Thoracic aorta (tissue), 2 donors: ENCODE results near the gene ZNF385C. TPM values are rescaled to one million over a fixed set of nuclear protein-coding genes. Genes with fewer than 3 reads are reported as not detected.

Source experiments
- ATAC-seq: fragments of 150-250 bp; one replicate; pipeline ENCODE4 v1.8.0; 2017; ENCODE audit warnings: low read depth; ENCODE audit not compliant: insufficient number of reproducible peaks, low FRiP score
- DNase-seq: peaks from one replicate; pipeline ENCODE4 v3.0.0-alpha.2; 2020; ENCODE audit warnings: low spot score
- H3K27ac ChIP-seq, 2 donors: fragments of 200-600 bp; sonication (generic); 1 replicate in 1 of 2; 2 replicates in 1 of 2; pipeline ENCODE4 v1.5.1; 2016; ENCODE audit warnings: mild to moderate bottlenecking in 2 of 2, moderate library complexity in 2 of 2
- H3K27me3 ChIP-seq: fragments of 200-600 bp; sonication (generic); replicated peaks from 2 replicates; pipeline ENCODE4 v1.6.0; 2016; ENCODE audit warnings: mild to moderate bottlenecking; ENCODE audit not compliant: insufficient read depth
- H3K36me3 ChIP-seq: fragments of 200-600 bp; sonication (generic); one replicate; pipeline ENCODE4 v1.5.1; 2016
- H3K4me1 ChIP-seq, 2 donors: fragments of 200-600 bp; sonication (generic); 1 replicate in 1 of 2; 2 replicates in 1 of 2; pipeline versions ENCODE4 v1.5.1 to v1.6.0; 2016; ENCODE audit warnings: low read depth in 2 of 2, mild to moderate bottlenecking in 1 of 2; ENCODE audit not compliant: control insufficient read depth in 1 of 2
- H3K4me3 ChIP-seq: fragments of 200-600 bp; sonication (generic); 2 replicates; pipeline ENCODE4 v1.5.1; 2016; ENCODE audit warnings: mild to moderate bottlenecking
- H3K9me3 ChIP-seq: fragments of 200-600 bp; sonication (generic); 2 replicates; pipeline ENCODE4 v1.5.1; 2016
- total RNA-seq, 2 donors: library from RNA; depleted of rRNA; stranded (reverse); fragments of >200 nt; gene quantifications; one replicate each; pipeline versions ENCODE4 v1.1.0 to v1.2.3, GENCODE V29; 2016
- TF ChIP-seq, protein P1 (sequence below): fragments of 200-600 bp; sonication (generic); IDR thresholded peaks from one replicate; pipeline ENCODE4 v1.5.1; 2019; ENCODE audit warnings: antibody characterized with exemption

Gene ZNF385C
- total RNA-seq, 2 donors from 2014 or later: not detected

DNA sequence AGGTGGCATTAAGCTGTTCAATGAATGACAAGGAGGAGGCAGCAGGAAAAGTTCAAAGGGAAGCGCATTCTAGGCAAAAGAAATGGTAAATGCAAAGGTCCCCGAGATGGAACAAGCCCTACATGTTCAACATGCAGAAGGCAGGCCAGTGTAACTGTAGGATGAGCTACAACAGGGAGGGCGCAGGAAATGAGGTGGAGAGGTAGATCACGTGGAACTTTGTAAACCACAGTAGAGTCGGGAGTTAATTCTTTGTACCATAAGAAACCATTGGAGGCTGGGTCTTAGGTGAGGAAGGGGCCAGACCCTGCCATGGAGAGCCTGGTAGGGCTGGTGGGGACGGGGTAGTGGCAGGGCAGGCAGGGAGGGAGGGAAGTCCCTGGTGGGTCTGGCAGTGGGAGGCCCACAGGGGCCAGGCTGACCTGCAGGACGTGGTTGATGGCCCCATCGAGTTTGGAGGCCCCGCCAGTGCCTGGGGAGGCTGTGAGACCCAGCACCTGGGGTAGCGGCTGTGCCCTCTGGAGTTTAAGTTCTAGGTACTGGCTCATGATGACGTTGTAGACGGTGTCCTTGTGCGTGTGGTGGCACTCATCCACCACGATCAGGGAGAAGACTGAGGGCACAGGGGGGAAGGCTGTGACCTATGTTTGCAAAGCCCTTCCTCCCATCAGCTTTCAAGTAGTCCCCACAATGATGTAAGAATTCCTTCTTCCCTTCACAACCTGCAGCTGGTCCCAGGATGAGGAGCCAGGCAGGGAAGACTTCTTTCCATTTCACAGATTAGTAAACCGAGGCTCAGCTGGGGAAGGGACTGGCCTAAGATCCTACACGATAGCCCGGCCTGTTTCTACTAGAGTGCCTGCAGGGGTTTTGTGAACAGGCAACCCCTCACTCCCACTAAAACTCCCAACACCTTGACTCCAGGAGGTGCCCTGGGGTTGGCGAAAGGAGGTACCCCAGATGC, 12.3 kb upstream of the ZNF385C start:
- H3K27me3 ChIP-seq: no peaks in the 10 kb centered on the region
- H3K9me3 ChIP-seq: no peaks in the 10 kb centered on the region
- ATAC-seq: no peak
- H3K27ac ChIP-seq: peak overlapping the region in 1 of 2 donors; percentile 90
- no peak for DNase-seq
- H3K4me3 ChIP-seq: no peak overlapping the region
- H3K36me3 ChIP-seq: peaks cover 6% of the 10 kb centered on the region
- TF ChIP-seq, protein P1, sequence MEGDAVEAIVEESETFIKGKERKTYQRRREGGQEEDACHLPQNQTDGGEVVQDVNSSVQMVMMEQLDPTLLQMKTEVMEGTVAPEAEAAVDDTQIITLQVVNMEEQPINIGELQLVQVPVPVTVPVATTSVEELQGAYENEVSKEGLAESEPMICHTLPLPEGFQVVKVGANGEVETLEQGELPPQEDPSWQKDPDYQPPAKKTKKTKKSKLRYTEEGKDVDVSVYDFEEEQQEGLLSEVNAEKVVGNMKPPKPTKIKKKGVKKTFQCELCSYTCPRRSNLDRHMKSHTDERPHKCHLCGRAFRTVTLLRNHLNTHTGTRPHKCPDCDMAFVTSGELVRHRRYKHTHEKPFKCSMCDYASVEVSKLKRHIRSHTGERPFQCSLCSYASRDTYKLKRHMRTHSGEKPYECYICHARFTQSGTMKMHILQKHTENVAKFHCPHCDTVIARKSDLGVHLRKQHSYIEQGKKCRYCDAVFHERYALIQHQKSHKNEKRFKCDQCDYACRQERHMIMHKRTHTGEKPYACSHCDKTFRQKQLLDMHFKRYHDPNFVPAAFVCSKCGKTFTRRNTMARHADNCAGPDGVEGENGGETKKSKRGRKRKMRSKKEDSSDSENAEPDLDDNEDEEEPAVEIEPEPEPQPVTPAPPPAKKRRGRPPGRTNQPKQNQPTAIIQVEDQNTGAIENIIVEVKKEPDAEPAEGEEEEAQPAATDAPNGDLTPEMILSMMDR: no peak
- H3K4me1 ChIP-seq: peaks cover 14 to 20% of the 10 kb centered on the region in 2 donors

DNA sequence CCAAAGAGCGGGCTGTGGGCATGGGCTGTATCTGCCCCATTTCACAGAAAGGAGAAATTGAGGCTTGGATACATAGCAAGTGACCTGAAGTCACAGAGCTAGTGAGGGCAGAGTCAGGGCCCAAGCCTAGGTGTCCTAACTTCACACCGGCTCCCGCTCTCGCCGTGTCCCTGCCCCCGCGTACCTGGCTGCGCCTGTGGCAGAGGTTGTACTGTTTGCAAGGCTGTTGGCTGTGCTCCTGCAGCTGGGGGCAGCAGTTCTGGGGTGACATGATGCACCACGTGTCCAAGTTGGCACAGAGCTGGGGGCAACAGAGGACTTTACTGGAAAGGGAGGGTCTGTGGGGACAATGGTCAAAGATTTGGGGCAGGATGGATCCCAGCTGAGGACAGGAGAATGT, 10.8 kb upstream of the ZNF385C start:
- Histone ChIP-seq H3K4me3 (no peak overlapping the region), H3K9me3 (no peaks in the 10 kb centered on the region), H3K27me3 (no peaks in the 10 kb centered on the region), H3K4me1 (peaks cover 14 to 20% of the 10 kb centered on the region in 2 donors), H3K27ac (no peak overlapping the region), H3K36me3 (peaks cover 6% of the 10 kb centered on the region)
- ATAC-seq: no peak
- no peak for DNase-seq
- TF ChIP-seq, protein P1: no peak

DNA sequence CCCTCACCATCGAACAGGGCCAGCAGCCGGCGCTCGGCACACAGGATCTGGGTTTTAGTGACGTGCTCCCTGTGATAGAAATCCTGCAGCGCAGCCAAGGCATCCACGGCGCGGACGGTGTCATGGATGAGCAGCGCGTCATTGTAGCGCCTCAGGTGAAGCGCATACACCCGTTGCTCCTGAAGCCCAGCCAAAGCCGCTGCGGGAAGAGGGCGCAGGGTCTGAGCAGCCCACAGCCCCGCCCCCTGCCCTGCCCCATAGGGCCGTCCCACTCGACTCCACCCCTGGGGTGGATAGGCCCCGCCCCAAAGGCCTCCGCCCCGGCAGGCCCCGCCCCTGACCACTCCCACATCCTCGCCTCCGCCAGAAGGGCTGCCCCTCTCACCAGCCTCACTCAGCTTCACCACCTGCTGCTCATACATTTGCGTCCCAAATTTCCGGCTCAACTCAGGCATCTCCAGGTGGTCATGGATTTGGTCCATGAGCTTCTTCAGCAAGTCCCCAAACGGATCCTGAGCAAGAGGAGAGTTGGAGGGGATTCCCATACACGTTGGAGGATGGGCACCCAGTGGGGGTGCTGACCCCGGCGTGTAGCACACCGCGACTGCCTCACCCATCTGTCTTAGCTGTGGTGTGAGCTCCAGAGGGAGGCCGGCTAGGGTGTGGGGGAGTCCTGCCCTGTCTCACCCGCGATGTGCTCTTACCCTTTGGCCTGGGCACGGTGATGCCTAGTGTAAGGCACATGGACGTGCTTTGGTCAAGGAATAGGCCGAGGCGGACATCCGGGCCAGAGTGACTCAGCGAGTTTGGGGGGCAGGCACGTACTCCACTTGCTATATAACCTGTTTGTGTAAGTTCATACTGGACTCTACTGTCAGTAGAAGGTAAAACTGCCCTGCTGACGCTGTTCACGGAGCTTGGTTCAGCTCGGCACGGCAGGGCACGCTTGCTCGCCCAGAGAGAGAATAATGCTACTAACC, 9.6 kb upstream of the ZNF385C start:
- TF ChIP-seq, protein P1: no peak
- ATAC-seq (no peak), DNase-seq (no peak)
- Histone ChIP-seq H3K36me3 (peaks cover 6% of the 10 kb centered on the region), H3K9me3 (no peaks in the 10 kb centered on the region), H3K27me3 (no peaks in the 10 kb centered on the region), H3K4me1 (peaks cover 10 to 16% of the 10 kb centered on the region in 2 donors), H3K27ac (no peak overlapping the region), H3K4me3 (peak overlapping the region; percentile 29)

DNA sequence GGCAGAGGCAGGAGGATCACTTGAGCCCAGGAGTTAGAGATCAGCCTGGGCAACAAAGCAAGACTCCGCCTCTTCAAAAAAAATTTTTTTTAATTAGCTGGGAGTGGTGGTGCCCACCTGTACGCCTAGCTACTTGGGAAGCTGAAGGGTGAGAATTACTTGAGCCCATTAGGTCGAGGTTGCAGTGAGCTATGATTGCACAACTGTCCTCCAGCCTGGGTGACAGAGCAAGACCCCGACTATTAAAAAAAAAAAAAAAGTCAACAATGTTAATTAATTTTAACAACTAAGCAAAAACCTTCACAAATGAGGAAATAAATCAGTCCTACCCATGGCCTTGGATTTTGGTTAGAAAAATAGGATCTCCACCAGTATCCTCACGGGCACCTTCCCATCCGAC, 8.9 kb upstream of the ZNF385C start:
- Histone ChIP-seq H3K4me3 (peak overlapping the region; percentile 29), H3K36me3 (peaks cover 6% of the 10 kb centered on the region)

More for the DNA sequence above, 8.9 kb upstream of the ZNF385C start:
- Histone ChIP-seq H3K4me1 (peaks cover 8 to 13% of the 10 kb centered on the region in 2 donors), H3K27ac (no peak overlapping the region), H3K27me3 (no peaks in the 10 kb centered on the region), H3K9me3 (no peaks in the 10 kb centered on the region)
- no peak for ATAC-seq
- DNase-seq: no peak
- TF ChIP-seq, protein P1: no peak
